ENCODE measurements around the gene TAGLN.

TAGLN gene

GRCh38 chr11:117217141-117218084, 18.2 kb downstream of the TAGLN start:
- no peak for DNase-seq

DNA sequence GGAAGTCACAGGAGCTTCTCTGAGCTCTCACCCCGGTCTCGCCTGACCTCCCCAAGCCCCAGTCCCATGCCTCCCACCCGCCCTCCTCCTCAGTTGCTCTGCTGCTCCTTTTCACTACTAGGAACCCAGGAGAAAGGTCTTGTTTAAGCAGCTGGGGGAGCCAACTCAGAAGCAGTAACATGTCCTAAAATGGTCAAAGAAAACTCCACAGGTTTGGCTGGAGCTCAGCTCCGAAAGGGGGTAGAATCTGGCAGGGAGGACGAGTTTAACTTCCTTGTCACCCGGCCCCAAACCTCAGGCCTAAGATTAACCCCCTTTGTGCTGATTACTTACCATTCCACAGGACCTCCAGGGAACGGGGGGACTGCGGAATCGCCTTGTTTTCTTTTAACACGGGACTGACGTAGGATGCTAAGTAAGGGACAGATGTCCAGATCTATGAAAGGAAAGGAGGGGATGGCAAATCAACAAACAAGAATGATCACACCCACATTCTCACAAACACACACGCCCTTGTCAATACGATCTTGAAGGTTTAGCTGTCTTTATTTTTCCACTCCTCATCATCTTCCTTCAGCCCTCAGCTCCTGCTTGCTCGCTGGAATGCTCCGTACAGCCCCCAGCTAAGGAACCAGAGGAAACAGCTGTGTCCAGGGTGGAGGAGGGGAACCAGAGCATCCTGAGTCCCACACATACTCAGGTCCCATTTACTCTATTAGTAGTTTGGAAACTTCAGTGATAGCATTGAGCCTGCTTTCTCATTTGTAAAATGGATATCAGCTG, 19.2 kb downstream of the TAGLN start:
- no peak for DNase-seq

GRCh38 chr11:117219001-117219400, 19.8 kb downstream of the TAGLN start:
- no peak for DNase-seq

GRCh38 chr11:117219455-117219854, 20.3 kb downstream of the TAGLN start:
- DNase-seq: no peak

- no peak for DNase-seq
Measured at GRCh38 chr11:117219995-117220394, 20.8 kb downstream of the TAGLN start.

GRCh38 chr11:117220568-117220967, 21.4 kb downstream of the TAGLN start:
- DNase-seq: no peak

- DNase-seq: no peak
Measured at GRCh38 chr11:117220999-117221774, 22.0 kb downstream of the TAGLN start.

GRCh38 chr11:117221775-117222517, 22.8 kb downstream of the TAGLN start:
- no peak for DNase-seq

GRCh38 chr11:117222991-117223740, 24.0 kb downstream of the TAGLN start:
- DNase-seq: no peak

GRCh38 chr11:117223741-117224689, 24.8 kb downstream of the TAGLN start:
- no peak for DNase-seq

DNA sequence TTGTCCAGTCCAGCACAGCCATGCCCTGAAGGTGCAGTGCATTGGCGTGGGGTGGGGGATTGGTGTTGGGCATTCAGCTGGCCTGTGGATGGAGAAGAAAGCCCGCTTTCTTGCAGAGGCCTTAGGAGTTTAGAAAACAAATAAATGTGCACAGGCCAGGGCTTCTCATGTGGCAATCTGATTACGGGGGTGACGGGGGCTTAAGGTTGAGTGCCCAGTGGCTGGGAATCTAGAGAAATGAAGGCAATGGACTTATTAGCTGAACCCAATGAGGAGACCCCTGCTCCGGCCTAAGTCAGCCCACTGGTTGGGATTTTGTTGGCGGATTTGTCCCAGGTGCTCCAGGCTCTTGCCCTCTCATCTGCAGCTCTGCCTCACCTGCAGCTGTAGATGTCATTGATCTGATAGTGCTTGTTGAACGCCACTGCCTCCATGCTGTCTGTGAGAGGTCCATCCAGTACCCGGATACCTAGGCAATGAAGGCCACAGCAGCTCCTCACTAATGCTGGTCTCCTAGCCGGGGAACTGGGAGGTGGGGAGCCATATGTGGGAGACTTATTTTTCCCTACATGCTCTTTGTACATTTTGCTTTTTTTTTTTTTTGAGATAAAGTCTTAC, 26.5 kb downstream of the TAGLN start:
- no peak for DNase-seq

- no peak for DNase-seq
Measured at GRCh38 chr11:117226388-117227385, 27.5 kb downstream of the TAGLN start.

DNA sequence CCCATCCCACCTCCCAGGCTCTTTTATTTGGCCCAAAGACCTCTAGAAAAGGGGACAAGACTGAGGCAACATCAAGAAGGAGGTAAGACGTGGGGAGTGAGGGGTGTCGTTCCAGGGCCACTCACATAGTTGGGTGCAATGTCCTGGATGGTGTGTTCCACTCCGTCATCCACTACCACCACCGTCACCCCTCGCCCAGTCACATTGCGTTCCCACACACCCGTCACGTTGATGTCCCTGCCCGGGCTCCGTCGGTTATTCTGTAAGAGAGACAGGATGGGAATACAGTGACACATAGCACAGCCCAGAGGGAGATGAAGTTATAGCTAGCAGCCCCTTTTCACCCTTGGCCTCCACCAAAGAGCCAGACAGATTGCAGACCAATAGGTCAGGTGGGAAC, 28.9 kb downstream of the TAGLN start:
- no peak for DNase-seq

- DNase-seq: no peak
Measured at GRCh38 chr11:117229411-117229810, 30.2 kb downstream of the TAGLN start.

DNA sequence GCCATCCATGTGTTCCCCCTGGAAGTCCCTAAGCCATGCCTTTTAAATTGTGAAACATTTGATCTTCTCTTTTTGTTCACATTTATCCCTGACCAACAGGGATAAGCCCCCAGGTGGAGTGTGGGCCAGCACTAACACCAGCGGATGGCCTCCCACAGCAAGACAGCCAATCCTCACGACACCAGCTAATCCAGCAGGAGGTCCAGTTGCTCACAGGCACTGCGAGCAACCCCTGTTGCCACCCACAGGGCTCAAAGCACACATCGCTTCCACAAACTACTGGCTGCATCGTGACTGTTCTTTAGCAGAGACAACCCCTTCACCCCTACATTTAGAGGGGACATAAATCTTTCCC, 30.7 kb downstream of the TAGLN start:
- no peak for DNase-seq

- no peak for DNase-seq
Measured at GRCh38 chr11:117230286-117230961, 31.3 kb downstream of the TAGLN start.

DNA sequence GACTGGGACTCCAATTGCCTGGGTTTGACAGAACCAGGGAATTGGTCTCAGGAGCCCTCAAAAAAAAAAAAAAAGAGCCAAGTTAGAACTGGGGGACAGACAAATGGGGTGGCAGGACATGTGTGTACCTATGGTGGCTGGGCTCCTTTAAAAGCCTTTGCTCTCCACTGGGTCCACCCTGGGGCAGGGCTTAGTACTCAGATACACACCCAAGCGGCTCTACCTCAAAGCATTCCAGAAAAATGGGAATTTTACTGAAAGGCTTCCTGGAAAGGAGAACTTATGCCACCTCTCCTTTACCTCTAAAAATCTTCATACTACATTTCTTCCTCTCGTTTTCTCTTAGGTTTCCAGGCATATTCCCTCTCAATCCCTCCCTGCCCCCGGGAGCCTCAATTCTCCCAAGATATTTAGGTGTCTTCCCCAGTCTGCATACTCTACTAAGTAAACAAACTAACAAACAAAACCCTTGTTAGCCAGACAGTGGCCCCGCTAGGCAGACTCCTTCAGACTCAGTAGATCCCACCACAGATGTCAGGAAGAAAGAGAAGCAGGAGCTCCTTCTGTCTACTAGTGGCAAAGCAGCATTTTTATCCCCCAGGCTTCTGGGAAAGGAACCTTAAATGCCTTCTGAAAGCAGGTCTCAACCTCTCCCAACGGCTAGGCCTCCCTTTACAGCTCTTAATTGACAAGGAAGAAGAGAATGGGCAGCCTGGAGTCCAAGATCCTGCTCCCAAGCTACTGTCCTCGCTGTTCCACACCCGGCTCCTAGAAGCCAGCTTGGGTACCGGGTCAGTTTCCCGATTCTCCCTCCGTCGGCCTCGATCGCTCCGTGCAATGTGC, 32.0 kb downstream of the TAGLN start:
- DNase-seq: no peak
